Effector memory CD8-positive, alpha-beta T cell (primary cell): ENCODE data around the gene DNA2.
A peak's percentile ranks its signal among the peaks of the same experiment; 100 is the strongest.
"Not testable (repeated sequence)": the region's sequence is repeated elsewhere in the genome, so short reads cannot be mapped to it uniquely, and the experiment has no call there.

Source experiments
- ATAC-seq: fragments of 150-1000 bp; cut with Tn5 transposase; replicated peaks from 2 replicates; pipeline ENCODE4 v1.10.0; 2021; ENCODE audit warnings: mild to moderate bottlenecking, moderate library complexity
- DNase-seq, 3 experiments: peaks; one replicate each; pipeline ENCODE4 v3.0.0; 2021
- H3K27ac Mint-ChIP-seq, 2 donors: one replicate each; pipeline ENCODE4 v1.8.0; 2022; ENCODE audit warnings: mild to moderate bottlenecking in 2 of 2, mixed read lengths in 2 of 2, moderate library complexity in 2 of 2
- H3K27me3 Mint-ChIP-seq, 2 donors: one replicate each; pipeline ENCODE4 v1.8.0; 2022; ENCODE audit warnings: mixed read lengths in 2 of 2
- H3K36me3 Mint-ChIP-seq: one replicate; pipeline ENCODE4 v1.8.0; 2022; ENCODE audit warnings: mild to moderate bottlenecking, moderate library complexity, mixed read lengths; ENCODE audit not compliant: insufficient read depth
- H3K4me1 Mint-ChIP-seq, 2 donors: one replicate each; pipeline ENCODE4 v1.8.0; 2022; ENCODE audit warnings: low read depth in 2 of 2, mixed read lengths in 2 of 2
- H3K4me3 Mint-ChIP-seq, 2 donors: one replicate each; pipeline ENCODE4 v1.8.0; 2022; ENCODE audit warnings: mild to moderate bottlenecking in 2 of 2, mixed read lengths in 2 of 2, moderate library complexity in 2 of 2
- H3K9me3 Mint-ChIP-seq, 2 donors: one replicate each; pipeline ENCODE4 v1.8.0; 2022; ENCODE audit warnings: mixed read lengths in 2 of 2

The DNA2 gene

DNA sequence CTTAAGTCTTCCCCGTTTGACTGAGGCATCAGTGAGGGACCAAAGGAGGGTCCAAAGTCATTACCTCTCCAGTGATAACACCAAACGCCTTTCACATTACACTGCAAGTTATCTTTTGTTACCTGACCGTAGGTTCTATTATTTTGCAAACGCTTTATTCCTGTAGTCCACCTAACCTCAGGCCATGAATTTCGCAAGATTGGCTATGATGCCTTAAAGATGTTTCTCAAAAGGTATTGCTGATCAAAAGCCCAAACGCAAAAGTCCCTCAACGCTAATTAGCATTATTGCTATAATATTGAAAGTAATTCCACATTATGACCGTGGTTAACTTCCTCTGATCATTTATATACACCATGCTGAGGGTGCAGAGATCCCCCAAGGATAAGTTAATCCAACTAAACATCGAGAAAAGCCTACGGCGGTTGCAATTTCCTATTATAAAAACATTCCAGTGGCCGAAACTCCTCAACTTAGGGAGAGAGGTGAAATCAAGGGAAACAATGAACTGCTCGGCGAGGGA is 649 bp downstream of the DNA2 start:
- DNase-seq (no peak), ATAC-seq (no peak)
- H3K36me3 Mint-ChIP-seq, result peaks cover 18% of the 10 kb centered on the region
- no peaks in the 10 kb centered on the region for H3K27me3 Mint-ChIP-seq
- H3K9me3 Mint-ChIP-seq, result no peaks in the 10 kb centered on the region
- peak overlapping the region; percentile 93 to 96 for H3K4me3 Mint-ChIP-seq
- H3K4me1 Mint-ChIP-seq, result peaks cover 8 to 9% of the 10 kb centered on the region in 2 donors
- peak overlapping the region; percentile 83 to 86 for H3K27ac Mint-ChIP-seq

DNA sequence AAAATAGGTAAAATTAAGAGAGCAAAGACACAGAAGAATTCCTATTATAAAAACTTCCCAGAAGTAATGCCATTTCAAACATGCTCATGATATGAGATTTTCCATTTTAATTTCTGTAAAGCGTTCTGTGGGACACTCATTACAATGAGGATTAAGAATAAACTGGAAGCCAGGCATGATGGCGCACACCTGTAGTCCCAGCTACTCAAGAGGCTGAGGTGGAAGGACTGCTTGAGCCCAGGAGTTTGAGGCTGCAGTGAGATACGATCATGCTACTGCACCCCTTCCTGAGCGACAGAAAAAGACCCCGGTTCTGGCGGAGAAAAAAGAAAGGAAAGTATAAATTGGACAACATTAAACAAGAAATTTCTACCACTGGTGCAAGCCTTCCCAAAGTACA is 1.5 kb downstream of the DNA2 start:
- no peak overlapping the region for H3K27ac Mint-ChIP-seq

DNA sequence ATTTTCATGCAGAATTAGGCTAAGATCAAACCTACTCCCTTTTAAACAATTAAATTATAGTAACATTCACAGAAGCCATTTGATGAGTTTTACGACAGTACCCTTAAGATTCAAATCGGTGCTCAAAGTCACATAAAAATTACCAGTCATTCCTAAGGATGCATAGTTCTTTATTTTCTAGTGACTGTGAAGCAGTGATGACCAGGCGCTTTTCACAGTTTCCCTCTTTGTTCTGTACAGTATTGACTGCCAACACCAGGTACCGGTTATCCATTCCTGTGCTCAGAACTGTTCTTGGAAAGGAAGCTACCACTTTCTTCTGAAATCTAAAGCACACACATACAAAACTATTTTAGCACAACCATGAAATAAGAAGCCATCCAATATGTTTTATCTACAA is 1.9 kb downstream of the DNA2 start:
- ATAC-seq (no peak), DNase-seq (no peak)
- H3K4me3 Mint-ChIP-seq, result no peak overlapping the region
- H3K9me3 Mint-ChIP-seq, result no peaks in the 10 kb centered on the region
- H3K27ac Mint-ChIP-seq, result no peak overlapping the region
- H3K36me3 Mint-ChIP-seq, result peaks cover 18% of the 10 kb centered on the region
- H3K27me3 Mint-ChIP-seq, result no peaks in the 10 kb centered on the region
- peaks cover 8 to 9% of the 10 kb centered on the region in 2 donors for H3K4me1 Mint-ChIP-seq

More for the DNA sequence above, 1.5 kb downstream of the DNA2 start:
- DNase-seq (no peak), ATAC-seq (no peak)
- Mint-ChIP-seq H3K27me3 (no peaks in the 10 kb centered on the region), H3K4me3 (peak overlapping the region; percentile 49 to 96), H3K4me1 (peaks cover 8 to 9% of the 10 kb centered on the region in 2 donors), H3K36me3 (peaks cover 18% of the 10 kb centered on the region), H3K9me3 (no peaks in the 10 kb centered on the region)

DNA sequence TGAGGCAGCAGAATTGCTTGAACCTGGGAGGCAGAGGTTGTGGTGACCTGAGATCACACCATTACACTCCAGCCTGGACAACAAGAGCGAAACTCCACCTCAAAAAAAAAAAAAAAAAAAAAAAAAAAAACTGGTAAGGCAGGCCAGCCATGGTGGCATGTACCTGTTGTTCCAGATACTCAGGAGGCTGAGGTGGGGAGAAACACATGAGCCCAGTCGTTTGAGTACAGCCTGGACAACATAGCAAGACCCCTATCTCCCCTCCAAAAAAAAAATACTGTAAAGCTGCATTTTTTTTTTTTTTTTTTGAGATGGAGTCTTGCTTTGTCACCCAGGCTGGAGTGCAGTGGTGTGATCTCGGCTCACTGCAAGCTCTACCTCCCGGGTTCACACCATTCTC is 7.0 kb downstream of the DNA2 start:
- H3K36me3 Mint-ChIP-seq, result peaks cover 16% of the 10 kb centered on the region
- DNase-seq, H3K27ac Mint-ChIP-seq, H3K27me3 Mint-ChIP-seq, H3K9me3 Mint-ChIP-seq, ATAC-seq, H3K4me3 Mint-ChIP-seq, H3K4me1 Mint-ChIP-seq: not testable (repeated sequence)

DNA sequence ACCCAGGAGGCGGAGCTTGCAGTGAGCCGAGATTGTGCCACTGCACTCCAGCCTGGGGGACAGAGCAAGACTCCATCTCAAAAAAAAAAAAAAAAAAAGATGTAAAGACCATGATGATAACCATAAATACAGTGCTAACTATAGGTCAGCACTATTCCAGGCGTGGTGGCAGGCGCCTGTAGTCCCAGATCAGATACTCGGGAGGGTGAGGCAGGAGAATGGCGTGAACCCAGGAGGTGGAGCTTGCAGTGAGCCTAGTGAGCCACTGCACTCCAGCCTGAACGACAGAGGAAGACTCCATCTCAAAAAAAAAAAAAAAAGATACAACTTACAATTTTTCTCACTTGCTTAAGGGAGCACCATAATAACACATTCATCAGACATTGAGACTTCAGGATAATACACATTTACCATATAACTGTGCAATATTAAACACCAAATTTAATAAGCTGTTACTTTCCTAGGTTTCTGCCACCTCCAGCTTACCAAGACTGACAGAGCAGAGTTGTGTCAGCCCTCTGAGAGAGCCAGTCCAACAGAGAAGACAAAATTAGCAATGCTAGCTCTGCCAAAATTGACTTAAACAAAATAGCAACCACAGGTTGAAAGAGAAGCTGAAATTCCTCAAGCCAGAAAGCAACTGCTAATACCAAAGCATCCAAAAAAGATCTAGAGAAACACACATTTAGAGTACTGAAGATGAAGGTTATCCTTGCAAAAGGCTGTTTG is 8.2 kb downstream of the DNA2 start:
- ATAC-seq, result no peak
- H3K36me3 Mint-ChIP-seq, result peaks cover 16% of the 10 kb centered on the region
- peak overlapping the region in 1 of 2 donors; percentile 10 for H3K27ac Mint-ChIP-seq
- no peaks in the 10 kb centered on the region for H3K27me3 Mint-ChIP-seq
- H3K4me3 Mint-ChIP-seq, result no peak overlapping the region
- no peak for DNase-seq
- no peaks in the 10 kb centered on the region for H3K4me1 Mint-ChIP-seq
- no peaks in the 10 kb centered on the region for H3K9me3 Mint-ChIP-seq

DNA sequence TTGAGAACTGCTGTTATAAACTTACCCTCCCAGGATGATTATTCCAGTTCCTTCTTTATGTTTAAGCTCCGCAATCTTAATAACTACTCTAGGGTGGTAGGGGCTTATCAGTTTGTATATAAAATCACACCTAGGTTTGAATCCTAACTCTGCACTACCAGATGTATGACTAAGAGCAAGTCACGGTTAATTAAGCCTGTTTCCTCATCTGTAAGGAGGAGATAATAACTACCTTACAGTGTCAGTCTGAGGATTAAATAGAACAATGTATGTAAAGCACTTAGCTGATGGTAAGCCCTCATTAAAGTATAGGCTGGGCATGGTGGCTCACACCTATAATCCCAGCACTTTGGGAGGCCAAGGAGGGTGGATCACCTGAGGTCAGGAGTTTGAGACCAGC is 9.2 kb downstream of the DNA2 start:
- Mint-ChIP-seq H3K36me3 (peaks cover 19% of the 10 kb centered on the region), H3K27ac (peak overlapping the region in 1 of 2 donors; percentile 10), H3K27me3 (no peaks in the 10 kb centered on the region), H3K4me3 (no peak overlapping the region), H3K9me3 (no peaks in the 10 kb centered on the region), H3K4me1 (no peaks in the 10 kb centered on the region)
- ATAC-seq, result no peak
- no peak for DNase-seq

DNA sequence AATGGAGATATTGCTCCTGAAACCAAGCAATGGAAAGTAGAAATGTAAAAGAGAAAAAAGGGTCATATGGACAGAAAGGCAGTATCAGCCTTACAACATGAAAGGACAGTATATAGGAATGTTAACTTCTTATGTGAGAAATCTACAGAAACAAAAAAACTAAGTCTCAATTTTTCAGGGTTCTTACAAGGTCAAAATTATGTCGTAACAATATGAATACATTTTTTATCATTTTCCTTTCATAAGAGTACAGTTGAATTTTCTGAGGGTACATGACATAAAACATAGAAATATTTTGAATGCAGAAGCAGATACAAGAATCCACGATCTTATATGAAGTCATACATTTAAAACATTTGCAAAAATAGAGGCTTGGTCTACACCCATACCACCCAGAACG is 10.7 kb downstream of the DNA2 start:
- Mint-ChIP-seq H3K9me3 (no peaks in the 10 kb centered on the region), H3K36me3 (peaks cover 17% of the 10 kb centered on the region), H3K27me3 (no peaks in the 10 kb centered on the region), H3K4me1 (no peaks in the 10 kb centered on the region), H3K27ac (no peak overlapping the region), H3K4me3 (no peak overlapping the region)
- no peak for DNase-seq
- no peak for ATAC-seq

DNA sequence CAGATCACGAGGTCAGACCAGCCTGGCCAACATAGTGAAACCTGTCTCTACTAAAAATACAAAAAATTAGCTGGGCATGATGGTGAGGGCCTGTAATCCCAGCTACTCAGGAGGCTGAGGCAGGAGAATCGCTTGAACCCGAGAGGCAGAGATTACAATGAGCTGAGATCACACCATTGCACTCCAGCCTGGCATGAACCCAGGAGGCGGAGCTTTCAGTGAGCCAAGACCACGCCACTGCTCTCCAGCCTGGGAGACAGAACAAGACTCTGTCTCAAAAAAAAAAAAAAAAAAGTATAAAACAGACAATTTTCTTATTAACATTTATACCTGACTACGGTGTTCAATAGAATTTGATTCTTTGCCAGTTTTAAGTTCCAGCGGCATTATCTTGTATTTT is 22.1 kb downstream of the DNA2 start:
- not testable (repeated sequence) for H3K4me3 Mint-ChIP-seq, H3K27me3 Mint-ChIP-seq, DNase-seq, H3K9me3 Mint-ChIP-seq, H3K27ac Mint-ChIP-seq, H3K4me1 Mint-ChIP-seq, H3K36me3 Mint-ChIP-seq, ATAC-seq

DNA sequence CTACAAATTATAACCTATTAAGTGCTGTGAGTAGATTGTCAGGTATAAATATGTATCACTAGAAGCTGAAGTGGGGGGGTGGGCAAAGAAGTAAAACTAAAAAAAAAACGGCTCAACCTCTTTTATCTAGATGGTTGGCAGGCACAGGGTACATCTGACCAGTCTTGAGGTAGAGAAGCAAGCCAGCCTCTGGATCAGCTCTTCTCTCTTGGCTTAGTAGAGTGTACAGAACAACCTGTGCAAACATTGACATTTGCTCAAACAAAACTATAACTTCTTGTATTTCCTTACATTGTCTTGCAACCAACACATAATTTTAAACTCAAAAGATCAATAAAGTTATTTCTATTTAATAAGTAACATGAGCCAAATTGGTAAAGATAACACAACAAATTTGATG is 25.6 kb downstream of the DNA2 start:
- no peak overlapping the region for H3K4me3 Mint-ChIP-seq
- H3K4me1 Mint-ChIP-seq, result no peaks in the 10 kb centered on the region
- DNase-seq (no peak), ATAC-seq (no peak)
- peak overlapping the region in 1 of 2 donors; percentile 17 for H3K27ac Mint-ChIP-seq
- peaks cover 5% of the 10 kb centered on the region for H3K36me3 Mint-ChIP-seq
- no peaks in the 10 kb centered on the region for H3K9me3 Mint-ChIP-seq
- H3K27me3 Mint-ChIP-seq, result no peaks in the 10 kb centered on the region

DNA sequence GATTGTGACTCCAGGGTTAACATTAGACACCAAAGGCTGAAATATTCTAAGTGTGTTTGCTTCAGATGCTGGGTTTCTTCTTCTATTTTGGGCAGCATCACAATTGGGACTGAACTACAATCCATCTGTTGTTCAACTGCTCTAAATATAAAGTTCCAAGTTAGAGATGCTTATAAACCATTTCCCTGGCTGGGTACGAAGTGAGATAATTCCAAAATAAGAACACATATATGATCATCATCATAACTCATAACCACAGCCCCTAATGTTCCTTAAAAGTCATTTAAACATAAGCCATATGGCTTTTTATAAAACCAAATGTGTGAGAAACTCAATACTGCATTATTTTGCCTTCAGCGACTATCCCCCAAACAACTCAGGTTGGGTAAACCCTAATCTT is 28.8 kb downstream of the DNA2 start:
- H3K9me3 Mint-ChIP-seq, result no peaks in the 10 kb centered on the region
- no peak overlapping the region for H3K27ac Mint-ChIP-seq
- no peaks in the 10 kb centered on the region for H3K4me1 Mint-ChIP-seq
- DNase-seq (no peak), ATAC-seq (no peak)
- peaks cover 2% of the 10 kb centered on the region for H3K36me3 Mint-ChIP-seq
- H3K4me3 Mint-ChIP-seq, result no peak overlapping the region
- H3K27me3 Mint-ChIP-seq, result no peaks in the 10 kb centered on the region

DNA sequence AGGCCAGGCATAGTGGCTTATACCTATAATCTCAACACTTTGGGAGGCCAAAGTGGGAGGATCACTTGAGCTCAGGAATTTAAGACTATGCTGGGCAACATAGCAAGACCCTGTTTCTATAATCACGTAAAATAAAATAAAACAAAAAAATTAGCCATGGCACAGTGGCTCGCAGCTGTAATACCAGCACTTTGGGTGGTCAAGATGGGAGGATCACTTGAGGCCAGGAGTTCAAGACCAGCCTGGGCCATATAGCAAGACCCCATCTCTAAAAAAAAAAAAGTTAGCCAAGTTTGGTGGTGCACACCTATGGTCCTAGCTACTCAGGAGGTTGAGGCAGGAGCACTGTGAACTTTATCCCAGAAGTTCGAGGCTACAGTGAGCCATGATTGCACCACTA is 30.9 kb downstream of the DNA2 start:
- H3K4me1 Mint-ChIP-seq, result no peaks in the 10 kb centered on the region
- peaks cover 2% of the 10 kb centered on the region for H3K36me3 Mint-ChIP-seq
- ATAC-seq (no peak), DNase-seq (no peak)
- H3K9me3 Mint-ChIP-seq, result no peaks in the 10 kb centered on the region
- no peaks in the 10 kb centered on the region for H3K27me3 Mint-ChIP-seq
- no peak overlapping the region for H3K27ac Mint-ChIP-seq
- no peak overlapping the region for H3K4me3 Mint-ChIP-seq

DNA sequence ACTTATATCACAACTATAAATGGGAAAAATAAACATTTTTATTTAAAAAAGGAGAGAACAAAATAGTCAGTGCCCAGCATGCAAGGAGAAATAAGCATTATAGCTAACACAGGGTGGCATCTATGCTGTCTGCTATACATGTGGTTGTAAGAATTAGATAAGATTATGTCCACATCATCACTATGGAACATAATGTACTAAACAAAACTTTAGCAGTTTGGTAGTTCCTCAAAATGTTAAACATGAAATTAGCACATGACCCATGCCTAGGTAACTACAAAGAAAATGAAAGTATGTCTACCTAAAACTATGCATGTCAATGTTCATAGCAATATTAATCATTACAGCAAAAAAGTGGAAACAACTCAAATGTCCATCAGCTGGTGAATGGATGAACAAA is 36.0 kb downstream of the DNA2 start:
- ATAC-seq (no peak), DNase-seq (no peak)
- Mint-ChIP-seq H3K4me3 (no peak overlapping the region), H3K27me3 (no peaks in the 10 kb centered on the region), H3K36me3 (peaks cover 2% of the 10 kb centered on the region), H3K4me1 (no peaks in the 10 kb centered on the region), H3K9me3 (no peaks in the 10 kb centered on the region), H3K27ac (no peak overlapping the region)

DNA sequence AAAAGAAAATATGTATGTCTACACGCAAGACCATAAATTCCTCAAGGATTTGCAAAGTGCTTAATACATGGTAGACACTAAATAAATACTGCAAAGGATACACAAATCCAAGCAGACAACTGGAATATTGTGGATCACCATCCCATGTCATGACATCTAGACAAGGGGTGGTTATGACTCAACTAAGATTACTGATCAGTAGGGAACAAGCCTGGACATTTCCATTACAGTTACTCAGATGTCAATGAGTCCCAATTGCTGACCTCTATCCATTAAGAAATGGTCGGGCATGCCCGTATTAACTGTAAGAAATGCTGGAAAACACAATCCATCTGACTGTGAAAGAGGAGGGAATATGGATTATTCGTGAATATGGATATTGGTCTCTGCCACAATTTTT is 37.1 kb downstream of the DNA2 start:
- DNase-seq (no peak), ATAC-seq (no peak)
- no peaks in the 10 kb centered on the region for H3K4me1 Mint-ChIP-seq
- peaks cover 2% of the 10 kb centered on the region for H3K36me3 Mint-ChIP-seq
- no peak overlapping the region for H3K27ac Mint-ChIP-seq
- no peaks in the 10 kb centered on the region for H3K9me3 Mint-ChIP-seq
- no peaks in the 10 kb centered on the region for H3K27me3 Mint-ChIP-seq
- no peak overlapping the region for H3K4me3 Mint-ChIP-seq

DNA sequence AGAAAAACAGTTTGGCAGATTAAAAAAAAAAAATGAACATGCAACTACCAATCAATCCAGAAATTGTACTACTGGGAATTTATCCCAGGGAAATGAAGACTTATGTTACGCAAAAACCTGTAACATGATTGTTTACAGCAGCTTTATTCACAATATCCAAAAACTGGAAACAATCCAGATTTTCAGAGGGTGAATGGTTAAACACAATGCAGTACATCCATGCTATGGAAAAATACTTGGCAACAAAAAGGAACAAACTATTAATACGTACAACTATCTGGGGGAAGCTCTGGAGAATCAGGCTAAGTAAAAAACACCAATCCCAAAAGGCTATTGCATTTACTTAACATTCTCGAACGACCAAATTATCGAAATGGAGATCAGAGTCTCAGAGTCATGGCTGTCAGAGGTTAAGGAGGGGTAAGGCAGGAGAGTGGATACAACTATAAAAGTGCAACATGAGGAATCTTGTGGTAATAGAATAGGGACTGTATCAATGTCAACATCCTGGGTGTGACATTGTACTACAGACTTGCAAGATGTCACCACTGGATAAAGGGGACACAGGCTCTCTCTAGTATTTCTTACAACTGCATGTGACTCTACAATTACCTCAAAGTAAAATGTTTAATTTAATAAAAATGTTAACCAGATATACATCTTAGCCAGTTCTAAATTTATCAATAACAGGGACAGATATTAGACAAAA is 43.2 kb downstream of the DNA2 start:
- no peak overlapping the region for H3K27ac Mint-ChIP-seq
- no peaks in the 10 kb centered on the region for H3K27me3 Mint-ChIP-seq
- DNase-seq, result no peak
- no peak overlapping the region for H3K4me3 Mint-ChIP-seq
- no peak for ATAC-seq
- no peaks in the 10 kb centered on the region for H3K36me3 Mint-ChIP-seq
- peaks cover 2 to 5% of the 10 kb centered on the region in 2 donors for H3K4me1 Mint-ChIP-seq
- no peaks in the 10 kb centered on the region for H3K9me3 Mint-ChIP-seq
